Lung microvascular endothelial cell (primary cell): ENCODE results near the gene GPX2. TPM values are rescaled to one million over a fixed set of nuclear protein-coding genes. Genes with fewer than 3 reads are reported as not detected.

Source experiments
- DNase-seq, 2 donors: peaks; one replicate each; pipeline versions ENCODE4 v3.0.0 to v3.0.0-alpha.2; 2010; ENCODE audit warnings: low read depth in 2 of 2
- total RNA-seq: library from RNA; depleted of rRNA; stranded (reverse); fragments of >200 nt; gene quantifications from 2 replicates; pipeline ENCODE4 v1.2.1, GENCODE V29; 2014

The GPX2 gene
- total RNA-seq, 1 donor from 2014 or later: not detected

DNA sequence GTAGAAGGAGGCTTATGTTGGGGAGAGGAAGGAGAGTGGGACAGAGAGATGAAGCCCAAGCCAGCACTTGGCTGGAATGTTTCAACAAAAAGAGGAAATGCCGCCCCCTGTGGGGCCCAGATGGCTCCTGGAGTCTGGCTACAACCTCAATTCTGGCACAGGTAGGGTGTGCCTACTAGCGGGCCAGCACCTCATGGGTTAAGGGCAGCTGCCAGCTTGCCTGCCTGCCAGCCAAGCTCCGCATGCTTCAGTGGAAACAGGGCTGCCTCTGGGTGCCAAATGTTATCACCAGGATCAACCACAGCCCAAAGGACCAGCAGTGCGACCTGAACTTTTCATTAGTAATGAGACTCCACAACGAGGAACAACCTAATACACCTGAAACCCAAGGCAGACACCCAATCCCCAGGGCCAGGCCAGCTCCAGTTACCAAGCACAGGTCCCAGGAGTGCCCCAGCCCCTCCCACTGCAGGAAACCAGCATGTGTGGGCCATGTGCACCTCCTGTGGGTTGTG, 18.3 kb upstream of the GPX2 start:
- no peak for DNase-seq

- no peak for DNase-seq
These were observed 16.2 kb upstream of the GPX2 start for GRCh38 chr14:64958743-64959142.

- no peak for DNase-seq
These were observed 15.7 kb upstream of the GPX2 start for GRCh38 chr14:64958201-64958600.

DNA sequence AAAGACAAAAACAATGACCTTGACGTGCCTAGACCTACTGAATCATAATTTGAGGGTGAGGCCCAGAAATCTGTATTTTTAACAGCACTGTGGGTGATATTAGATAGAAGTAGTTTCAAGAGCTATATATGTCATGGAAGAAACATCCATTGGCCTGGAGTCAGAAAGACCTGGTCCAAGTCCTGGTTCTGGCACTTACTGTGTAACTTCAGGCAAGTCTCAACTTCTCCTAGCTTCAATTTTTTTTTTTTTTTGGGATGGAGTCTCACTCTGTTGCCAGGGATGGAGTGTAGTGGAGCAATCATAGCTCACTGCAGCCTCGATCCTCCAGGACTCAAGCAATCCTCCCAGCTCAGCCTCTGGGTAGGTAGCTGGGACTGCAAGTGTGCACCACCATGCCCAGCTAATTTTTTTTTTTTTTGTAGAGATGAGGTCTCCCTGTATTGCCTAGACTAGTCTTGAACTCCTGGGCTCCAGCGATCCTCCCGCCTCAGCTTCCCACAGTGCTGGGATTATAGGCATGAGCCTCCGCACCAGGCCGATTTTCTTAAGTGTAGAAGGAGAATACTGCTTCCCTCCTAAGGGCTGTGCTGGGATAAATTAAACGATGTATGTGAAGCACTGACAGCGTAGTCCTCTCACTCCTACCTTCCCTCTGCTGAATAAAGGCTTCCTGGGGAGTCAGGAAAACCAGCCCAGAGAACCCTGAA, 14.3 kb upstream of the GPX2 start:
- no peak for DNase-seq

DNA sequence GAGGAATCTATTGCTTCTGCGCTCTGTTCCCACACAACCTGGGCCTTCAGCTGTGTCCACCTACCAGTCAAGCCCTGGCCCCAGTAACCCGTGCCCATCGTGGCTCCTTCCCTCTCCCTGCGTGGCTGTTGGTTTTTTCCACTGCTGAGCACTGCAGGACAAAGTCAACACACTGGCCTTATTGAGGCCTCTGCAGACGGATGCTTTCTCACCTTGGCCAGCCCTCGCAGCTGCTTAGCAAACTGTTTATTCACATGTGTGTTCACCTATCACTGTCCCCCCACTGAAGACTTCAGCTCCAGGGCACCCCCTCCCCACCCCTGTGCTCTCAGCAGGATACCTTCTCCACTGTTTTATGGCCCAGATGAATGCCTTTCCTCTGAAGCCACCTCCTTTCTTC, 12.8 kb upstream of the GPX2 start:
- DNase-seq: no peak

DNA sequence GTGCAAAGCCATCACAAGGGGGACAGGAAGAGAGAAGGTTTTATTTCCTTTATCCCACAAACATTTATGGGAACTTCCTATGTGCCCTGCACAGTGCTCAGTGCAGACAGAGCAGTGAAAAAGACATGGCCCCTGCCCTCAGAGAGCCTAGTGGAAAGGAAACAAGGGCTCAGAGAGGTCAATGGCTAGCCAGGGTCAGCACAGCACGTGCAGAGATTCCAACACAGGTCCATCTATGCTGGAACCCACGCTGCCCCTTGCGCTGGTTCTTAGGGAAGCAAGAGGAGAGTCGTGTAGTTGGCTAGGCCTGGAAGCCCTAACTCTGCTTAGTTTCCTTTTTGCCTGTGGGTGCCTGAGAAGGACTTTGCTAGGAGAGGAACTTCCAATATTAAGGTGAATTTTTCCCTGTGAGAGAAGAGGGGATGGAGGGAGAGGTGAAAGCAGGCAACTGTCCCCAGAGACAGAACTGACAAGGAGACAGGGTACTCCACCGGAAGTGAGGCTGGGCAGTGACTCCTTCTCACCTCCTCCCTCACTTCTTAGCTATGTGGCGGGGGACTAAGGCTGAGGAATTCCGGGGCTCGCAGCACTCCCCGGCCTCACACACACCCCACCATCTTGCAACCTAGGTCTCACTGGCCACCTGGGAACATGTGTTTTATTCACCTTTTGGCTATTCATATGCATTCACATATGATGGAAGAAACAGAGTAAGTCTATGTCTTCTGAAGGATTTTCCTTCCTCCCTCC, 12.1 kb upstream of the GPX2 start:
- no peak for DNase-seq

DNA sequence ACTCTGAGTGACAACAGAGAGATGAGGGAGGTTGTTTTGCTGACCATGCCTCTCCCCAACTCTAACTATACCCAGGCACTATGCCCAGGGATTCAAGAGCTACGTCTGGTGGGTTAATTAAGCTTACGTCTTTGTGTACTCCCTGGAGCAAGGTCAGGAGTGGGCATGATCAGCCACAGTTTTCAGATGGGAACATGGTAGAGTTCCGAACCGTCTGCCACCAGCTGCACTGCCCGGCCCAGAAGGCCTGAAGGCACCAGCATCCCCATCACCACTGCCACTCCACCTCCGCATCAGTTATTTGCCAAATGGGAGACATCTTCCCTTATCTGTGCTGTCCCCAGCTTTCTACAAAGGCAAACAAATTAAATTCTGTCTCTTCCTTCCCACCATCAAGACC, 11.1 kb upstream of the GPX2 start:
- DNase-seq: no peak

DNA sequence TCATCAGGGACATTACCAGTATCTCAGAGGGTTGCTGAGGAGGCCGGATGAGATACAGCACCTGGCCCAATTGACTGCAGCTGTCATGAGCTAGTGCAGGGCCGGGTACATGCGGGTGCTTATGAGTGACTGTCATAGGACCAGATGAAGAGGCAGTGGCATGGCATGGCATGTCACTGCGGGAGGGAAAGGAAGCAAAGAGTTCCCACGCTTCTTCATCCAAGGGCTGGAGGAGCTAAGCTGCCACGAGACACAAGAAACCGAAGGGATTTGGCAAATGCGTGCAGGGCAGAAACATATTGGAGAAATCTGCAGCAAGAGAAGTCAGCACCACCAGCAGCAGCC, 10.7 kb upstream of the GPX2 start:
- DNase-seq: no peak

GRCh38 chr14:64952598-64953309, 10.2 kb upstream of the GPX2 start:
- no peak for DNase-seq

GRCh38 chr14:64951724-64952123, 9.2 kb upstream of the GPX2 start:
- DNase-seq: no peak

DNA sequence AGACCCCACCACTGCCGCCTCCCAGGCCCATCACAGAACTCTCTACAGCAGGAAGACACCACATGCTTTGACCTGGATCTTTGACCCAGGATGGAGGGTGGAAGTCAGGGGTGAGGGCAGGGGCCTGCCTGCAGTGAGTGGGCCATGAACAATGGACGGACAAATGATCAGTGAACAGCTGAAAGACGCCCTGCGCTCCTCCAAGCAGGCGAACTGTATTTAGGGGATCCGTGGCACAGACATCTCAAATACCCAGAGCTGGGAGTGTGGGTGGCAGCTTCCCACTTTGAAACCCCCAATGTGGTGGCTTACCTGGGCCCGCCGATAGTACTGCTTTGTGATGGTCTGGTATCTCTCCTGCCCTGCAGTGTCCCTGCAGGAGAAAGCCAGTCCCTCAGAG, 8.7 kb upstream of the GPX2 start:
- DNase-seq: no peak

DNA sequence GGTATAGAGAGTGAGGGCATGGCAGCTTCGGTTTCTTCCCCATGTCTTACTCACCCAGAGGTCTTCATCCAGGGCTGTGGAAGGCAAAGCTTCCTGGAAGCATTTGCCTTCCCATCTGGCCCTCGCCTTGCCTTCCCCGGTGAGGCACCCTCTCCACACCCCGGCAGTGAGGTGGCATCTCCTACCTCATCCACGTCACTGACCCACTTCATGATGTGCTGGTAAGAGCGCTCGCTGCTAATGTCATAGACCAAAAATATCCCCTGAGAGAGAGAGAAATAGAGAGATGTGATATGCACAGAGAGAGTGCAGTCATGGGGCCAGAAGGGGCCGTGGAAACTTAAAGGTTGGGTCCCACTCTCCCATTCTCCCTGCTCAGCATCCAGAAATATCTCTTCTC, 8.3 kb upstream of the GPX2 start:
- no peak for DNase-seq

DNA sequence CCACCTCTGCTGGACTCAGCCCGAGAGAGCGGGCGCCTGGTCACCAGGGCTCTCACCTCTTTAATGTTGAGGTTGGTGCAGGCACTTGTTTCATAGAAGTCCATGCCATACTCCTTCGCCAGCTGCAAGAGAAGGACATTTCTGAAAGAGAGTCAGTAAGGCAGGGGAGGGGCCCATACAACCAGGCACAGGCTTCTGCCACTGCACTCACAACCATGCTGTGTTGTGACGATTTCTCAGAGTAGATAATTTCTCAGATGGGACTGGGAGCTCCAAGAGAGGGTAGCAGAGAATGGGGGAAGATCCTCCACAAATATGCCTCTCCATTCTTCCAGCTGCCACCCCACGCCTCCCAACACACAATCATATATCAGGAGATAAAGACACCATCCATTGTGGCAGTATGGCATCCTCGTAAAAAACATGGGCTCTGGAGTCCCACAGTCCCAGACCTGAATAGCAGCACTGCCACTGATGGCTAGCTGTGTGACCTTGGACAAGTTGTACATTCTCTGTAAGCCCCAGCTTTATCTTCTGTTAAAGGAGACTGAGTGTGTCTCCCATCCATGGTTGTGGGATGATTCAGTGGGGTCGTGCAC, 6.2 kb upstream of the GPX2 start:
- no peak for DNase-seq

DNA sequence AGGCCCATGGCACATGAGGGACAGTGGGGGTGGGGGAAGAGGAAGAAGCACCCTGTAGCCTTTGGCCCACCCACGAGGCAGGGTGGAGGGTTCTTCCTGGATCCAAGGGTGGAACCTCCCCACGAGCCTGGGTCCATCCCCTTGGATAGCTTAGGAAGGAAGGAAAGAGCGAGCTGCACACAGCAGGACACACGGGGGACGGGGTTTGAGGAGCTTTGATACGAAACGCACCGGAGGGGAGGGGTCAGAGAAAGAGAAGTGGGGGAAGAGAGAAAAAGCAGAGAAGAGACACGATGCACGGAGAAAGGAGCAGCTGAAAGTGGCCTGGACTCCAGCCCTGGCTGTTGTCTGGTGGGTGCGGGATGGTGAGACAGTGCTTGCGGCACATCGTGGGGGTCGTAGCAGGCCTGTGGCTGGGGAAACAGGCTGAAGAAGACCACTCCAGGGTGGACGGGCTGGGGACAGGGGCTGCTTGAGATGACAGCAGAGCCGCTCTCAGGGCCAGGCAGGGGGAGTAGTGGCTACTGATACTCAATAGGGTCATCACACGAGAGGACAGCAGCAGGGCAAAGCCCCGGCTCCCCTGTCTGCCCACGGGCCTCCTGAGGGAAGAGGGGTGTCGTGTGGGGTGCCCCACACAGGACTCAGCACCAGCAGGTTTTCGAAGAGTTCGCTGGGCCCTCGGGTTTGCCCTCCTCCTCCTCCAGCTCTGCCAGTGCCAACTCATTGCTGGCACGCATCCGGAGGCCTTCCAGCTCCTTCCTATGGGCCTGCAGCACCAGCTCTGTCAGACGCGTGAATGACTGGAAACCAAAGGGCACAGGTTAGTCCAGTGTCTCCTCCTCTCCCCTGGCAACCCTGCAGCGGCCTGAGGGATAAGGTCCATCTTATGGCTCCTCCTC, 5.4 kb upstream of the GPX2 start:
- DNase-seq: no peak

- no peak for DNase-seq
These were observed 3.9 kb upstream of the GPX2 start for GRCh38 chr14:64946310-64947045.

DNA sequence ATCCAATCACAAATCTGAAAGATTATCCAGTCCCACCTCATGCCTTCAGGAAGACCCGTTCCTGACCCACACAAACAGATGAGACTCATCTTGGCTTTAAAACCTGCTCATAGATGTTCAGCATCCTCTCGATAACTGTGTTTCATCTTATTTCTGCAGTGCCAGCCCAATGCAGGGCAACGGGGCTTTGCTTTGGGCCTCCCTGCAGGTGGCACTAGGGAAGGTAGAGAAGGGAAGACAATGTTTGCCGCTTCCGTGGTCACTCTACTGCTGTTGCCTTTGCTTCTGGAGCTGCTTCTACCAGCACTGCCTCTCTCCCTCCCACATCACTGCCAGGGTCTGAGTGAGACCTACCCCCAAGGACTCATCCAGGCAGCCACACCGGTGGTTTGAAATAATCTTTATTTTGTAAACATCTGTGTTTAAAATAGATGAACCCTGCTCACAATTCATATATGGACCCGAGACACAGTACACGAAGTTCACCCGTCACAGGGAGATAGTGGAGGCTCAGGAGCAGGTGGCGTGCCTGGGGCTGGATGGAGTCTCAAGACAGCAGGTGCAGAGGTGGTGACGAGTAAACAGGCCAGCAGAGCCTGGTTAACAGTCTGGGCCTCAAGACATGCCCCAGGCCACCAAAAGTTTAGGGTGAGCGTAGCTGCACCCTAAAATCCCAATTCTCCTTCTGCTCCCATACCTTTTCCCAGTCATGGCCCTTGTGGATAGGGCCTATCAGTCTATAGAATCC, 3.1 kb upstream of the GPX2 start:
- no peak for DNase-seq

GRCh38 chr14:64944861-64945260, 2.3 kb upstream of the GPX2 start:
- DNase-seq: no peak

- DNase-seq: no peak
These were observed 1.5 kb upstream of the GPX2 start for GRCh38 chr14:64944041-64944440.

DNA sequence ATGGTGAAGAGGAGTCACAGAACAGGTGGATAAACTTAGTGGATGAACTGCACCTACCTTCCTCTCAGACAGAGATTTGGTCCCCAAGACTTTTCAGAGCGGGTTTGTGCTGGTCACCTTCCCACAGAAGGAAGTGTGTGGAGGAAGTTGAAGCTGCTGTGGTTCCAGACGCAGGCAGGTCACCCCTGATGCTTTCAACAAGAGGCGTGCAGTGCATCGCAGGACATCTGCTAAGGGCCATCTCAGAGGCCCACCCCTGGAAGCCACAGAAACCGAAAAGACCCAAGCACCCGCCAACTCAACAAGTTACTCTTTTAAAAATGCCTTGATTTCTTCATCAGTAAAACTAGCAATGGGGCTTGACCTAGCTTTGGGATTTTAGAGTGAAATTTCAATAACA, 1.0 kb upstream of the GPX2 start:
- DNase-seq: no peak
